Colonic mucosa (tissue), 4 donors: Measurements from ENCODE around the gene SLC18A3. TPM values are rescaled to one million over a fixed set of nuclear protein-coding genes. Genes with fewer than 3 reads are reported as not detected.

Source experiments
- DNase-seq: peaks from one replicate; pipeline ENCODE4 v3.0.0-alpha.2; 2020
- H3K27ac ChIP-seq: fragments of 200-600 bp; one replicate; pipeline ENCODE4 v1.8.0; 2021
- H3K27me3 ChIP-seq: fragments of 200-600 bp; one replicate; pipeline ENCODE4 v1.8.0; 2021
- H3K36me3 ChIP-seq: fragments of 200-600 bp; one replicate; pipeline ENCODE4 v1.8.0; 2021
- H3K4me1 ChIP-seq: fragments of 200-600 bp; one replicate; pipeline ENCODE4 v1.8.0; 2021; ENCODE audit warnings: mild to moderate bottlenecking
- H3K4me3 ChIP-seq: fragments of 200-600 bp; one replicate; pipeline ENCODE4 v1.8.0; 2021
- H3K9ac ChIP-seq, 2 donors: one replicate each; pipeline ENCODE4 v1.7.0; 2013; ENCODE audit warnings: control low read depth in 2 of 2, low read depth in 2 of 2, low read length in 2 of 2
- H3K9me3 ChIP-seq: fragments of 200-600 bp; one replicate; pipeline ENCODE4 v1.8.0; 2021
- CTCF ChIP-seq: fragments of 200-600 bp; IDR thresholded peaks from one replicate; pipeline ENCODE4 v1.8.0; 2022; ENCODE audit warnings: antibody characterized with exemption, mild to moderate bottlenecking
- intact Hi-C: fragments of 100-400 bp; cut with DNase I; formaldehyde crosslinking; loops from one replicate; pipeline ENCODE4 v1.14.1; 2022
- total RNA-seq, 2 donors: library from RNA; stranded (reverse); fragmentation: NEBNext Ultra II Directional in 1 of 2; extraction: Animal tissue kit (Norgen Biotek cat#: 25700) in 1 of 2; gene quantifications; one replicate each; pipeline ENCODE4 v1.2.1, GENCODE V29; 2021
- donor health status: healthy.
- donor health status: DM: no; HTN: no; CAD: no.
- donor health status: DM: no; HTN: no; CAD: no.

The SLC18A3 gene
- total RNA-seq, 2 donors from 2014 or later, result 0.42 TPM; not detected in 1

GRCh38 chr10:49643241-49644034, 33.3 kb downstream of the SLC18A3 start:
- TF ChIP-seq CTCF, result no peak
- H3K4me1 ChIP-seq, result no peaks in the 10 kb centered on the region

GRCh38 chr10:49644035-49644646, 34.0 kb downstream of the SLC18A3 start:
- no peaks in the 10 kb centered on the region for H3K9me3 ChIP-seq
- H3K9ac ChIP-seq, result no peak overlapping the region
- no peaks in the 10 kb centered on the region for H3K36me3 ChIP-seq
- no peaks in the 10 kb centered on the region for H3K27me3 ChIP-seq
- H3K27ac ChIP-seq, result no peak overlapping the region
- DNase-seq, result no peak
- no peaks in the 10 kb centered on the region for H3K4me1 ChIP-seq
- no peak for TF ChIP-seq CTCF
- no peak overlapping the region for H3K4me3 ChIP-seq
- intact Hi-C loops, result no loop called here

More at GRCh38 chr10:49643241-49644034, 33.3 kb downstream of the SLC18A3 start:
- H3K4me3 ChIP-seq, result no peak overlapping the region
- intact Hi-C loops, result no loop called here
- H3K36me3 ChIP-seq, result no peaks in the 10 kb centered on the region
- H3K9ac ChIP-seq, result no peak overlapping the region
- no peak overlapping the region for H3K27ac ChIP-seq
- H3K9me3 ChIP-seq, result no peaks in the 10 kb centered on the region
- H3K27me3 ChIP-seq, result no peaks in the 10 kb centered on the region
- no peak for DNase-seq

GRCh38 chr10:49645417-49645816, 35.3 kb downstream of the SLC18A3 start:
- Histone ChIP-seq H3K9ac (no peak overlapping the region), H3K4me1 (no peaks in the 10 kb centered on the region), H3K4me3 (no peak overlapping the region), H3K27ac (no peak overlapping the region), H3K27me3 (no peaks in the 10 kb centered on the region), H3K36me3 (no peaks in the 10 kb centered on the region), H3K9me3 (no peaks in the 10 kb centered on the region)
- no peak for DNase-seq
- no peak for TF ChIP-seq CTCF
- intact Hi-C loops, result no loop called here

- no peaks in the 10 kb centered on the region for H3K4me1 ChIP-seq
- no peaks in the 10 kb centered on the region for H3K27me3 ChIP-seq
- intact Hi-C loops, result no loop called here
- H3K9me3 ChIP-seq, result no peaks in the 10 kb centered on the region
- no peak overlapping the region for H3K9ac ChIP-seq
- no peak overlapping the region for H3K27ac ChIP-seq
- H3K36me3 ChIP-seq, result no peaks in the 10 kb centered on the region
- no peak overlapping the region for H3K4me3 ChIP-seq
- no peak for TF ChIP-seq CTCF
- no peak for DNase-seq
These were observed 36.1 kb downstream of the SLC18A3 start for GRCh38 chr10:49645871-49646870.

GRCh38 chr10:49647554-49647953, 37.4 kb downstream of the SLC18A3 start:
- H3K9me3 ChIP-seq, result no peaks in the 10 kb centered on the region
- H3K4me1 ChIP-seq, result no peaks in the 10 kb centered on the region
- H3K36me3 ChIP-seq, result no peaks in the 10 kb centered on the region
- no peaks in the 10 kb centered on the region for H3K27me3 ChIP-seq
- intact Hi-C loops, result no loop called here
- no peak overlapping the region for H3K9ac ChIP-seq
- H3K27ac ChIP-seq, result no peak overlapping the region
- no peak overlapping the region for H3K4me3 ChIP-seq
- DNase-seq, result no peak
- TF ChIP-seq CTCF, result no peak
